Endothelial cell (in vitro differentiated cells): ENCODE results near the gene MYO10. TPM values are rescaled to one million over a fixed set of nuclear protein-coding genes. Genes with fewer than 3 reads are reported as not detected.

Source experiments
- DNase-seq: peaks from one replicate; pipeline ENCODE4 v3.0.0; 2021; ENCODE audit warnings: low spot score
- H3K27ac Mint-ChIP-seq: one replicate; pipeline ENCODE4 v1.8.0; 2021; ENCODE audit warnings: mixed read lengths, inconsistent platforms; ENCODE audit not compliant: unreplicated experiment
- H3K27me3 Mint-ChIP-seq: one replicate; pipeline ENCODE4 v1.8.0; 2021; ENCODE audit warnings: mild to moderate bottlenecking, moderate library complexity, mixed read lengths, inconsistent platforms; ENCODE audit not compliant: unreplicated experiment
- H3K36me3 Mint-ChIP-seq: one replicate; pipeline ENCODE4 v1.8.0; 2021; ENCODE audit warnings: mild to moderate bottlenecking, low read depth, mixed read lengths, inconsistent platforms; ENCODE audit not compliant: unreplicated experiment
- H3K4me1 Mint-ChIP-seq: one replicate; pipeline ENCODE4 v1.8.0; 2021; ENCODE audit warnings: mild to moderate bottlenecking, mixed read lengths, inconsistent platforms; ENCODE audit not compliant: unreplicated experiment
- H3K4me3 Mint-ChIP-seq: one replicate; pipeline ENCODE4 v1.8.0; 2021; ENCODE audit warnings: mild to moderate bottlenecking, mixed read lengths, inconsistent platforms; ENCODE audit not compliant: unreplicated experiment
- H3K9me3 Mint-ChIP-seq: one replicate; pipeline ENCODE4 v1.8.0; 2021; ENCODE audit warnings: mixed read lengths, inconsistent platforms; ENCODE audit not compliant: unreplicated experiment
- total RNA-seq: library from RNA; stranded (reverse); fragmentation: NEBNext Ultra II Directional; extraction: Animal tissue kit (Norgen Biotek cat#: 25700); gene quantifications from one replicate; pipeline ENCODE4 v1.2.1, GENCODE V29; 2021; ENCODE audit not compliant: unreplicated experiment
- TF ChIP-seq, protein P1 (sequence below): fragments of 200-600 bp; sonication (generic); IDR thresholded peaks from one replicate; pipeline ENCODE4 v1.5.0; 2021; ENCODE audit warnings: antibody characterized with exemption; ENCODE audit not compliant: unreplicated experiment

MYO10 gene
- total RNA-seq, 1 donor from 2014 or later = 132 TPM

DNA sequence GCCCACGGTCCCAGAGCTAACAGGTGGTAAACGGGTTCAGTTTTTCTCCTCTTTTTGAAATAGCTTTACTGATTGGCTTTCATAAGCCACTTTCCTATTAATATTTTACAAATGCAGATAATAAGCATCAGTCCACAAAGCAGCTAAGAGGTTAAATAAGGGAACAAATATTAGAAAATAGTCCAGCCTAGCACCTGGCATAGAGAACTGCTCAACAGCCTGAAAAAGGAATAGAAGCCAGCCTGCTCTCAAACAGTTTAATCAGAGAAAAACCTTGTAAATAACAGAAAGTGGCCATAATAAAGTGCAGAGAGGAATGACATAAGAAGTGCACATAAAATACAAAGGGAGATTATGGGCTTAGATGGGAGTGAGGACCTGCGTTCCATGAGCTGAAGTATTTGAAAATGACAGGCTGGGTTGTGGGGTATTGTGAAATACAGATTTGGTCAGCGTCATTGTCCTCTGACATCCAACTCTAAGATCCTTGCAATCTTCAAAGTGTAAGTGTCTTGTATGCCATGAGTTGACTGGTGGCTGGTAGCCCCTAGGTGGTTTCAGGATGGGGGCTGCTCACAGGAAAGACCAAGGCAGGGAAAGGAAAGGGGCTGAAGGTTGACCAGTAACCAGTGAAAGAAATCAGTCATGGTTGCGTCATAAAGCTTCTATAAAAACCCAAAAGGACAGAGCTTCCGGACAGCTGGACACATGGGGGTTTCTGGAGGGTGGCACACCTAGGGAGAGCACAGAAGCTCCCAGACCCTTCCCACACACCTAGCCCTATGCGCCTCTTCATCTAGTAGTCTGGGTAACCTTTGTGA, 32.4 kb downstream of the MYO10 start:
- peaks cover 2% of the 10 kb centered on the region for H3K36me3 Mint-ChIP-seq
- no peak overlapping the region for H3K4me3 Mint-ChIP-seq
- no peaks in the 10 kb centered on the region for H3K9me3 Mint-ChIP-seq
- H3K27ac Mint-ChIP-seq = no peak overlapping the region
- TF ChIP-seq, protein P1, sequence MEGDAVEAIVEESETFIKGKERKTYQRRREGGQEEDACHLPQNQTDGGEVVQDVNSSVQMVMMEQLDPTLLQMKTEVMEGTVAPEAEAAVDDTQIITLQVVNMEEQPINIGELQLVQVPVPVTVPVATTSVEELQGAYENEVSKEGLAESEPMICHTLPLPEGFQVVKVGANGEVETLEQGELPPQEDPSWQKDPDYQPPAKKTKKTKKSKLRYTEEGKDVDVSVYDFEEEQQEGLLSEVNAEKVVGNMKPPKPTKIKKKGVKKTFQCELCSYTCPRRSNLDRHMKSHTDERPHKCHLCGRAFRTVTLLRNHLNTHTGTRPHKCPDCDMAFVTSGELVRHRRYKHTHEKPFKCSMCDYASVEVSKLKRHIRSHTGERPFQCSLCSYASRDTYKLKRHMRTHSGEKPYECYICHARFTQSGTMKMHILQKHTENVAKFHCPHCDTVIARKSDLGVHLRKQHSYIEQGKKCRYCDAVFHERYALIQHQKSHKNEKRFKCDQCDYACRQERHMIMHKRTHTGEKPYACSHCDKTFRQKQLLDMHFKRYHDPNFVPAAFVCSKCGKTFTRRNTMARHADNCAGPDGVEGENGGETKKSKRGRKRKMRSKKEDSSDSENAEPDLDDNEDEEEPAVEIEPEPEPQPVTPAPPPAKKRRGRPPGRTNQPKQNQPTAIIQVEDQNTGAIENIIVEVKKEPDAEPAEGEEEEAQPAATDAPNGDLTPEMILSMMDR = no peak
- no peak for DNase-seq
- H3K4me1 Mint-ChIP-seq = peaks cover 35% of the 10 kb centered on the region
- H3K27me3 Mint-ChIP-seq = peaks cover 10% of the 10 kb centered on the region

DNA sequence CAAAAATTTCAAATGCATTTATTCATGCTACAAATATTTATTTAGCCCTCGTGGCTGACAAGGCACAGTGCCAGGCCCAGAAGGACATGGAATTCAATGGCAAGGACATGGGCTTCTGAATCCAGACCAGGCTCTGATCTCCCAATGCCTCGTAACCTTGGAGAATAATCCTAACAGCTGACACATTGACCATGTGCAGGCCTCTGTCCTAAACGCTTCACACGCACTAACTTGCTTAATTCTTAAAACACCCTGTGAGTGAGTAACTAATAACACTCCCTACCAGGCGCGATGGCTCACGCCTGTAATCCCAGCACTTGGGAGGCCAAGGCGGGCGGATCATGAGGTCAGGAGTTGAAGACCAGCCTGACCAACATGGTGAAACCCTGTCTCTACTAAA, 33.2 kb downstream of the MYO10 start:
- H3K4me3 Mint-ChIP-seq = no peak overlapping the region
- H3K27me3 Mint-ChIP-seq = peaks cover 10% of the 10 kb centered on the region
- no peak for DNase-seq
- H3K36me3 Mint-ChIP-seq = no peaks in the 10 kb centered on the region
- TF ChIP-seq, protein P1 = no peak
- no peaks in the 10 kb centered on the region for H3K9me3 Mint-ChIP-seq
- H3K4me1 Mint-ChIP-seq = peaks cover 36% of the 10 kb centered on the region
- no peak overlapping the region for H3K27ac Mint-ChIP-seq

DNA sequence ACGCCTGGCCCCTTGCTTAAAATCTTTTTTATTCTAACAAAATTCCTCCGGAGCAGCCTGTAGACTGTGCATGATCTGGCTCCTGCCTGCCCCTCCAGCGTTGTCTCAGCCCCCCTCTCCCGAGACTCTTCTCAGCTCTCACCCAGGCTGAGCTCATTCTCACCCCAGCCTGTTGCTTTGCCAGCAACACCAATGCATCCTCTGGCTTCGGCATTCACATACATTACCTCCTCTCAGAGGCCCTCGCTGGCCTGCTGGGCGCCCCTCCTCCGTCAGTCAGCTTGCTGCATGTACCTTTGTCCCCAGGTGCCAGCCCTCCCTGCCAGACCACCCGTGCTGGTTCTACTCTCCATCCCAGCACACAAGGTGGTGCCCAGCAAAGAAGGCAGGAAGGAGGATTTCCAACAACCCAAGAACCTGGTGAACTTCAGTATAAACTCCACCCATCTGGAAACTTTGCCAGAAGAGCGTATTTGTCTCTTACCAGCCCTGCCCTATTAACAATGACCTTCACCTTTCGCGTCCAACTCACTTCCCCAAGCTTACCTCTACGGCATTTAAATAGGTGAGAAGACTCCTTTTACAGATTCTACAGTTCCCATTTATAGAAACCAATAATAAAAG, 35.0 kb downstream of the MYO10 start:
- Mint-ChIP-seq H3K36me3 (no peaks in the 10 kb centered on the region), H3K27me3 (peaks cover 6% of the 10 kb centered on the region), H3K4me3 (no peak overlapping the region), H3K27ac (peak overlapping the region; percentile 6), H3K9me3 (no peaks in the 10 kb centered on the region), H3K4me1 (peaks cover 46% of the 10 kb centered on the region)
- TF ChIP-seq, protein P1 = no peak
- no peak for DNase-seq

DNA sequence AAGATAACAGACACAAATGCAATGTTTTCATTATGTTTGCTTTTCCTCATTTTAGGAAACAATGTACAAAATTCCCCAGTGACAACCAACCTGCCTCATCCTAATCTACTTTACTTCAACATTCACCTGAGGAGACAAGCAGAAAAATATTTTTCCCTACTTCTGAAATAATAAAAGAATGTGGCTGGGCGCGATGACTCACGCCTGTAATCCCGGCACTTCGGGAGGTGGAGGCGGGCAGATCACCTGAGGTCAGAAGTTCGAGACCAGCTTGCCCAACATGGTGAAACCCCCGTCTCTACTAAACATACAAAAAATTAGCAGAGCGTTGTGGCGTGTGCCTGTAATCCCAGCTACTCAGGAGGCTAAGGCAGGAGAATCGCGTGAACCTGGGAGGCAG, 36.9 kb downstream of the MYO10 start:
- H3K27ac Mint-ChIP-seq = no peak overlapping the region
- no peak overlapping the region for H3K4me3 Mint-ChIP-seq
- peaks cover 57% of the 10 kb centered on the region for H3K4me1 Mint-ChIP-seq
- no peak for DNase-seq
- peaks cover 6% of the 10 kb centered on the region for H3K27me3 Mint-ChIP-seq
- H3K36me3 Mint-ChIP-seq = peaks cover 7% of the 10 kb centered on the region
- TF ChIP-seq, protein P1 = no peak
- no peaks in the 10 kb centered on the region for H3K9me3 Mint-ChIP-seq

DNA sequence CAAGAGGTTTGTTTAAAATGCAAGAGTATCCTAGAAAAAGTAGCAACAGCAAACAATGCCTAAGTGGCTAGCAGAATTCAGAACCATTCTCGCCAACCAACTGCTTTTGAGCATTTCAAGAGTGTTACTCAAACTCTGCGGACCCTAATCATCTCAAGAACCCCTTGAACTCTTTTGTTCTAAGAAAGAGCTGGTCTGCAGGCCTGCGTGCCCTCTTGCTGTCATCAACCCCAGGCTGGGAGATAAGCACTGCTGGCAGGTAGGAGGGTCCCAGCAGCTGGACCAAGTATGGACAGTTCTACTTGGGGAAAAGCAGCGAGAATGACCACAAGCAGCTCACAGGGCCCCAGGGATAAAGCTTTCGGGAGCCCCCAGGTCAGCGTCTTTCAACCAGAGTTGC, 38.3 kb downstream of the MYO10 start:
- H3K36me3 Mint-ChIP-seq = peaks cover 7% of the 10 kb centered on the region
- H3K27me3 Mint-ChIP-seq = peaks cover 4% of the 10 kb centered on the region
- peak overlapping the region; percentile 72 for H3K27ac Mint-ChIP-seq
- DNase-seq = no peak
- H3K4me1 Mint-ChIP-seq = peaks cover 50% of the 10 kb centered on the region
- H3K4me3 Mint-ChIP-seq = no peak overlapping the region
- H3K9me3 Mint-ChIP-seq = no peaks in the 10 kb centered on the region
- TF ChIP-seq, protein P1 = no peak
